ENCODE data around the gene MYLK. TPM values are rescaled to one million over a fixed set of nuclear protein-coding genes. Genes with fewer than 3 reads are reported as not detected.

MYLK gene
- total RNA-seq, 4 donors from 2014 or later, result 9.7 to 92.8 (median 32.5) TPM

DNA sequence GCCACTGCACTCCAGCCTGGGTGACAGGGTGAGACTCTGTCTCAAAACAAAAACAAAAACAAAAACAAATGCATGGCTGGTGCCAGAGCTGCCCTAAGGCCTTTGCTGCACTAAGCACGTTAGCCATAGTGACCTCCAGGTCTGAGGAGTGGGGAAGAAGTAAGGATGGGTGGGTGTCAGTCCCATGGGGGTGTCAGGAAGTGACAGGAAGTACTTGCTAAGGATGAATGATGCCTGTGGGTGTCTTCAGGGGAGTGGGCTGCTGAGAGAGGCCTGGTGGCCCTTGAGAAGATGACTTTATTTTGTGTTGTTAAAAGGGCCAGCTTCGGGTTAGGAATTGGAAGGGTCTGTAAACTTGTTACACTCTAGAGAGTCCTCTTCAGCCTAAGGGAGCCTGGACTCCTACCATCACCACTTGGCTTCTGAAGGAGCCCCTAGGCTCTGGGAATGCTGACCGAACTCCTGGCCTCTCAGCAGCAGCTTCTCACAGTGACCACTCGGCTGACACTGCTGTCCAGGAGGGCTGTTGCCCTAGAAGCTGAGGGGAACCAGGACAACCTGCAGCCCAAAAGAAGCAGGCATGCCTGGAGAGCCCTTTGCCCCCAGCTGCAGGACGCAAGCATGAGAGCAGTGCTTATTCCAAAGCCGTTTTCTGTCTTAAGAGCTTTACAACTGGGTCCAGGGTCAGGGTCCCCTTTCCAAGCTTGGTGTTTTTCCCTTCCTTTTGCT is 116.4 kb downstream of the MYLK start:
- H3K4me3 ChIP-seq (ENCODE audit: low read depth, poor library complexity, severe bottlenecking), result no peak overlapping the region
- no peak for TF ChIP-seq POLR2A (IDR thresholded peaks at IDR 0.05)
- TF ChIP-seq, protein P1, sequence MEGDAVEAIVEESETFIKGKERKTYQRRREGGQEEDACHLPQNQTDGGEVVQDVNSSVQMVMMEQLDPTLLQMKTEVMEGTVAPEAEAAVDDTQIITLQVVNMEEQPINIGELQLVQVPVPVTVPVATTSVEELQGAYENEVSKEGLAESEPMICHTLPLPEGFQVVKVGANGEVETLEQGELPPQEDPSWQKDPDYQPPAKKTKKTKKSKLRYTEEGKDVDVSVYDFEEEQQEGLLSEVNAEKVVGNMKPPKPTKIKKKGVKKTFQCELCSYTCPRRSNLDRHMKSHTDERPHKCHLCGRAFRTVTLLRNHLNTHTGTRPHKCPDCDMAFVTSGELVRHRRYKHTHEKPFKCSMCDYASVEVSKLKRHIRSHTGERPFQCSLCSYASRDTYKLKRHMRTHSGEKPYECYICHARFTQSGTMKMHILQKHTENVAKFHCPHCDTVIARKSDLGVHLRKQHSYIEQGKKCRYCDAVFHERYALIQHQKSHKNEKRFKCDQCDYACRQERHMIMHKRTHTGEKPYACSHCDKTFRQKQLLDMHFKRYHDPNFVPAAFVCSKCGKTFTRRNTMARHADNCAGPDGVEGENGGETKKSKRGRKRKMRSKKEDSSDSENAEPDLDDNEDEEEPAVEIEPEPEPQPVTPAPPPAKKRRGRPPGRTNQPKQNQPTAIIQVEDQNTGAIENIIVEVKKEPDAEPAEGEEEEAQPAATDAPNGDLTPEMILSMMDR (IDR thresholded peaks at IDR 0.05), result no peak
- DNase-seq (ENCODE audit: low spot score in 2 of 2), result peak in 1 of 2 donors; percentile 75
- intact Hi-C loops (cut with DNase I; ENCODE audit: low total_unique reads), result no loop called here
- WGBS, 2 donors, result 90 to 95% methylated on average over 5 to 6 of the region's 6 CpGs

DNA sequence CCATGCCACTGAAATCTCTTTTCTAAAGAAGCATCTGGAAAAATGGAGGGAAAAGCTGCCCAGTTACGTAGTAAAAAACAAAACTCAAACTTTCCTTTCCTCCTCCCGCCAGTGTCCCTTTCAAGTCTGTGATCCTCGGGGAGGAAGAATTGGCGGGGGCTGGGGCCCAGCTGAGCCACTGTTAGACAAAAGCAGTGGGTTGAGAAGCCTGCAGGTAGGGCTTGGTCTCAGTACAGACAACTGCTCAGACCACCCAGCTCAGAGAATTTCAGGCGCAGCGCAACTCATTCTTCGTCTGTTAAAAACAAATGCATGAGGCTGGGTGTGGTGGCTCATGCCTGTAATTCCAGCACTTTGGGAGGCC is 117.1 kb downstream of the MYLK start:
- peak in 1 of 2 donors; percentile 52 for DNase-seq (ENCODE audit: low spot score in 2 of 2)
- intact Hi-C loops (cut with DNase I; ENCODE audit: low total_unique reads), result no loop called here
- no peak for TF ChIP-seq POLR2A (IDR thresholded peaks at IDR 0.05)
- no peak overlapping the region for H3K4me3 ChIP-seq (ENCODE audit: low read depth, poor library complexity, severe bottlenecking)
- WGBS, 2 donors, result 89 to 90% methylated on average over 7 of the region's 7 CpGs

DNA sequence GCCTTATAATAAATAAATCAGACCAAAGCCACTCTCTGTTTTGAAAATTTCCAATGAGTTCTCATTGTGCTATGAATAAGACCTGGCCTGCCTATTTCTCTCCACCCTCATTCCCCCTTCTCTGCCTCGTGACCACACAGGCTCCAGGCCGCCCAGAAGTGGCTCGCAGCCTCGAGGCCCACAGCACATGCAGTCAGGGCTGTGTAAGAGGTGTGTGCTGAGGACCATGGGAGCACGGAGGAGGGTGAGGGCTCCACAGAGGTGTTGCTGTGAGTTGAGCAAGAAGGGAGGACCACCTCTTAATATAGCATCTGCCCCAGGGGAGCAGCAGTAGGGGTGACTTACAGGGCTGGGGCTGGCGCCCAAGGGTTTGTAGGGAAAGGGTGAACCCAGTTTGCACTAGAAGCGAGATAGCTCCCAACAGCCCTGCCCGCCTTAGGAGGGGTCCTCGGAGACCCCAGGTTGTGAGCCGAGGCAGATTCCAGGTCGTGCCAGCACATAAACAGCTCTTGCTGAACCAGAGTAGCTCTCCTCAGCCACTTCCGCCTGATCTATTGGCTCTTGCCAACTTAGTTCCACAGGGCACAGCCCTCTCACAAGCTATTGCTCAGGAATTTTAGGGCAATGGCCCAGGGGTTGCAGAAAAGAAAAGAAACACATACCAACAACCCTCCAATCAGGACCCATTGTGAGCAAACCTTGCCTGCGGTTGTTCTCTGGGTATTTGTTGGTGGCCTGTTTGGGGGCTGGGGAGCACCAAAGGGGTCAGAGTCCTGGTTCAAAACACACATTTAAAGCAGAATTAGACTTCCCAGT is 117.7 kb downstream of the MYLK start:
- no peak for TF ChIP-seq POLR2A (IDR thresholded peaks at IDR 0.05)
- 73 to 79% methylated on average over 13 of the region's 13 CpGs for WGBS, 2 donors
- H3K4me3 ChIP-seq (ENCODE audit: low read depth, poor library complexity, severe bottlenecking), result no peak overlapping the region
- intact Hi-C loops (cut with DNase I; ENCODE audit: low total_unique reads), result no loop called here
- DNase-seq (ENCODE audit: low spot score in 2 of 2), result peak in 1 of 2 donors; percentile 84

DNA sequence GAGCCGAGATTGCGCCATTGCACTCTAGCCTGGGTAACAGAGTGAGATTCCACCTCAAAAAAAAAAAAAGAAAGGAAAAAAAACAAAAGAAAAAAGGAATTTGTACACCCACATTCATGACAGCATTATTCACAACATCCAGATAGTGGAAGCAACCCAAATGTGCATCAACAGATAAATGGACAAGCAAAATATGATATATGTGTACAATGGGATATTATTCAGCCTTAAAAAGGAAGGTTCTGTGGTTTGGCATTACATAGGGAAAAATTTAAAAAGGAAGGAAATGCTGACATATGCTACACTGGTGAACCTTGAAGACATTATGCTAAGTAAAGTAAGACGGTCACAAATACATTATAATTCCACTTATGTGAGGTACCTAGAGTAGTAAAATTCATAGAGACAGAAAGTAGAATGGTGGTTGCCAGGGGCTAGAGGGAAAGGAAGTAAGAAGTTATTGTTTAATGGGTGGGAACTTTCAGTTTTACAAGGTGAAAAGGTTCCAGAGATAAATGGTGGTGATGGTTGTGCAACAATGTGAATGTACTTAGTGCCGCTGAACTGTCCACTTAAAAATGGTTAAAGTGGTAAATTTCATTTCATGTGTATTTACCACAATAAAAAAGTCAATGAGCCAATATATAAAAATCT is 118.5 kb downstream of the MYLK start:
- intact Hi-C loops (cut with DNase I; ENCODE audit: low total_unique reads), result no loop called here
- H3K4me3 ChIP-seq (ENCODE audit: low read depth, poor library complexity, severe bottlenecking), result no peak overlapping the region
- 83 to 85% methylated on average over 4 of the region's 4 CpGs for WGBS, 2 donors
- DNase-seq (ENCODE audit: low spot score in 2 of 2), result no peak
- no peak for TF ChIP-seq POLR2A (IDR thresholded peaks at IDR 0.05)
- TF ChIP-seq, protein P1 (IDR thresholded peaks at IDR 0.05), result no peak

DNA sequence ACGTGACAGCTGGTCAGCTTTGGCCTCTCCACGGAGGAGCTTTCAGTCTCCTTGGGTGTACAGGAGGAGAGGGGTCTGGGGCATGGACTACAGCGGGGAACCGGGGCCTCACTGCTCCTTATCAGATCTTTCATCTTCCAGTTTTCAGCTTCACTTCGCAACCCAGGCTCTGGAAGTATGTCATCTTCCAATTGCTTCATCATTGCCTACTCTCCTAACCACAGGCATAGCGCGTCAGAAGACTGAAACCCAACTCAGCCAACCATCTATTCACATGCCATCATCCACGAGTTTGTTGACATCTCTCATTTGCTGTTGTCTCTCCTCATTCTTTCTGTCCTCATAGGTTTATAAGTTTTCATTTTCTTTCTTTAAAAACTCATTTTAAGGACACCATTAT is 119.5 kb downstream of the MYLK start:
- DNase-seq (ENCODE audit: low spot score in 2 of 2), result no peak
- no peak overlapping the region for H3K4me3 ChIP-seq (ENCODE audit: low read depth, poor library complexity, severe bottlenecking)
- WGBS, 2 donors, result 86 to 89% methylated on average over 8 of the region's 8 CpGs
- intact Hi-C loops (cut with DNase I; ENCODE audit: low total_unique reads), result no loop called here
- TF ChIP-seq POLR2A (IDR thresholded peaks at IDR 0.05), result no peak
- TF ChIP-seq, protein P1 (IDR thresholded peaks at IDR 0.05), result no peak

DNA sequence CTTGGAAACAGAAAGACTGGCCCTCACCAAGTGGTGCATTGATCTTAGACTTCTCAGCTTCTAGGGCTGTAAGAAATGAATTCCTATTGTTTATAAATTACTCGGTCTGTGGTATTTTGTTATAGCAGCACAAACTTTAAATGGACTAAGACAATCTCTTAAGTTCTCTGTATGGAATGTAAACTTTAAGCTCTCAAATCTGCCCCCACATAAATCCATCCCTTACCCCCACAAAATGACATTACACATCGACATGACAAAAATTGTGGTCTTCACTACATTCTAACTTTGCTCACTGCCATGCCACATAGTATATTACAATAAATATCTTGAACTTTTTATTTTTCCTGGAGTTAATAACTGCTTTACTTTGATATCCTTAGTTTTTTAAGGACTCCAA is 121.3 kb downstream of the MYLK start:
- no peak for DNase-seq (ENCODE audit: low spot score in 2 of 2)
- no peak overlapping the region for H3K4me3 ChIP-seq (ENCODE audit: low read depth, poor library complexity, severe bottlenecking)
- intact Hi-C loops (cut with DNase I; ENCODE audit: low total_unique reads), result no loop called here
- 89 to 90% methylated on average over 2 of the region's 2 CpGs for WGBS, 2 donors
- TF ChIP-seq, protein P1 (IDR thresholded peaks at IDR 0.05), result no peak
- no peak for TF ChIP-seq POLR2A (IDR thresholded peaks at IDR 0.05)

Data from lower leg skin (tissue), 4 donors.